Stimulated activated CD4-positive, alpha-beta T cell treated with anti-CD3 and anti-CD28 coated beads, Interleukin-15, amount 100 ng/mL, for 24 hours (primary cell): Measurements from ENCODE around the gene MXD3.
"Not testable (repeated sequence)": the region's sequence is repeated elsewhere in the genome, so short reads cannot be mapped to it uniquely, and the experiment has no call there.

ENCODE experiments used
- DNase-seq: peaks from one replicate; pipeline ENCODE4 v3.0.0-alpha.2; 2020

The MXD3 gene

GRCh38 chr5:177260961-177261360 lies 50.7 kb downstream of the MXD3 start:
- DNase-seq, result no peak

DNA sequence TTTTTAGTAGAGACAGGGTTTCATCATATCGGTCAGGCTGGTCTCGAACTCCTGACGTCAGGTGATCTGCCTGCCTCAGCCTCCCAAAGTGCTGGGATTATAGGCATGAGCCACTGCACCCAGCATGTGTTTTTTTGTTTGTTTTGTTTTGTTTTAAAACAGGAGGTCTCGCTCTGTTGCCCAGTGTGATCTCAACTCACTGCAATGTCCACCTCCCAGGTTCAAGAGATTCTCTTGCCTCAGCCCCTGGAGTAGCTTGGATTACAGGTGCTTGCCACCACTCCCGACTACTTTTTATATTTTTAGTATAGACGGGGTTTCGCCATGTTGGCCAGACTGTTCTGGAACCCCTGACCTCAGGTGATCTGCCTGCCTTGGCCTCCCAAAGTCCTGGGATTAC lies 53.0 kb downstream of the MXD3 start:
- not testable (repeated sequence) for DNase-seq
